ENCODE results near the gene ZFHX3. TPM values are rescaled to one million over a fixed set of nuclear protein-coding genes. Genes with fewer than 3 reads are reported as not detected.

The ZFHX3 gene
- total and polyA plus RNA-seq, 9 of the 15 experiments (the other 6 are each of a cell fraction or from before 2014, with no cell fraction given) = 0.01 to 0.23 (median 0.06) TPM; not detected in 4

GRCh38 chr16:72760581-72760980 is 287.3 kb downstream of the ZFHX3 start:
- no peaks in the 10 kb centered on the region for H3K79me2 ChIP-seq (ENCODE audit: control insufficient read depth, insufficient read depth, low read length)
- H4K20me1 ChIP-seq (replicated peaks; ENCODE audit: control insufficient read depth, insufficient read depth, low read length) = no peaks in the 10 kb centered on the region
- no peak overlapping the region for H2AFZ ChIP-seq (ENCODE audit: low read depth, low read length)
- no peak overlapping the region for H3K4me2 ChIP-seq (ENCODE audit: insufficient read depth, low read length)
- H3K4me3 ChIP-seq = no peak overlapping the region
- in situ Hi-C loops (cut with MboI) (no loop called here), intact Hi-C loops (cut with micrococcal nuclease) (no loop called here)
- no peak for DNase-seq (ENCODE audit: extremely low read depth in 1 of 4, low spot score in 3 of 4)
- no peak for ATAC-seq
- ChIA-PET POLR2A (interaction anchor here (0.5 kb wide), 1 partner anchor 190 kb away, joined by 3 read pairs; no protein-coding TSS in a partner anchor), CTCF (ENCODE audit: low intra/inter-chr PET ratio) (no interaction called here)
- no peaks in the 10 kb centered on the region for H3K36me3 ChIP-seq (ENCODE audit: control insufficient read depth, insufficient read depth, low read length)
- no peaks in the 10 kb centered on the region for H3K9me3 ChIP-seq (replicated peaks; ENCODE audit: control insufficient read depth, insufficient read depth, low read depth, low read length)
- FAIRE-seq = no peak
- H3K27me3 ChIP-seq (ENCODE audit: control insufficient read depth in 2 of 2, insufficient read depth in 2 of 2, low read length in 2 of 2) = no peaks in the 10 kb centered on the region
- BruUV-seq (replicated peaks) = no TSS peak
- no peak overlapping the region for H3K9ac ChIP-seq (ENCODE audit: insufficient read depth in 1 of 2, low read depth in 2 of 2, low read length in 2 of 2)
- no peaks in the 10 kb centered on the region for H3K4me1 ChIP-seq (replicated peaks in 1 of 2; ENCODE audit: control insufficient read depth in 2 of 2, insufficient read depth in 2 of 2, low read length in 2 of 2)
- H3K9me1 ChIP-seq (ENCODE audit: control insufficient read depth, insufficient read depth, low read length) = no peaks in the 10 kb centered on the region
- H3K27ac ChIP-seq (ENCODE audit: extremely low read depth, low read depth, low read length) = no peak overlapping the region
- TF ChIP-seq SREBF2 (CRISPR knock-in tag; IDR thresholded peaks at IDR 0.05) = no peak
- TF ChIP-seq ZNF778 (CRISPR knock-in tag; IDR thresholded peaks at IDR 0.05) = no peak
- TF ChIP-seq ZNF280B (CRISPR knock-in tag; IDR thresholded peaks at IDR 0.05) = no peak
- no peak for TF ChIP-seq SMARCE1 (IDR thresholded peaks at IDR 0.05)
- no peak for TF ChIP-seq NR4A1 (CRISPR knock-in tag; IDR thresholded peaks at IDR 0.05)
- no peak for TF ChIP-seq NR4A1 (tag; IDR thresholded peaks at IDR 0.05)
- TF ChIP-seq DACH1 (IDR thresholded peaks at IDR 0.05; ENCODE audit: partially characterized antibody) = no peak
- TF ChIP-seq, protein P1, sequence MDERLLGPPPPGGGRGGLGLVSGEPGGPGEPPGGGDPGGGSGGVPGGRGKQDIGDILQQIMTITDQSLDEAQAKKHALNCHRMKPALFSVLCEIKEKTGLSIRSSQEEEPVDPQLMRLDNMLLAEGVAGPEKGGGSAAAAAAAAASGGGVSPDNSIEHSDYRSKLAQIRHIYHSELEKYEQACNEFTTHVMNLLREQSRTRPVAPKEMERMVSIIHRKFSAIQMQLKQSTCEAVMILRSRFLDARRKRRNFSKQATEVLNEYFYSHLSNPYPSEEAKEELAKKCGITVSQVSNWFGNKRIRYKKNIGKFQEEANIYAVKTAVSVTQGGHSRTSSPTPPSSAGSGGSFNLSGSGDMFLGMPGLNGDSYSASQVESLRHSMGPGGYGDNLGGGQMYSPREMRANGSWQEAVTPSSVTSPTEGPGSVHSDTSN (CRISPR knock-in tag; IDR thresholded peaks at IDR 0.05; ENCODE audit: low read depth) = no peak
- TF ChIP-seq, protein P1 (tag; conservative IDR thresholded peaks at IDR 0.05; ENCODE audit: low read depth) = no peak
- TF ChIP-seq ZNF253 (CRISPR knock-in tag; conservative IDR thresholded peaks at IDR 0.05) = no peak
- TF ChIP-seq SAP30 (IDR thresholded peaks at IDR 0.05; ENCODE audit: borderline replicate concordance, insufficient read depth, low read depth, low read length, poor library complexity, severe bottlenecking) = no peak
- no peak for TF ChIP-seq MBD1 (CRISPR knock-in tag; IDR thresholded peaks at IDR 0.05)
- no peak for TF ChIP-seq ZNF609 (CRISPR knock-in tag; IDR thresholded peaks at IDR 0.05; ENCODE audit: borderline replicate concordance)

Data from K562 (cell line).